ENCODE measurements around the gene SIPA1L3. TPM values are rescaled to one million over a fixed set of nuclear protein-coding genes. Genes with fewer than 3 reads are reported as not detected.

SIPA1L3 gene
- total and polyA plus RNA-seq, 2 of the 13 experiments (the other 11 are each of a cell fraction or from before 2014, with no cell fraction given) = 5.5 to 7.7 TPM

DNA sequence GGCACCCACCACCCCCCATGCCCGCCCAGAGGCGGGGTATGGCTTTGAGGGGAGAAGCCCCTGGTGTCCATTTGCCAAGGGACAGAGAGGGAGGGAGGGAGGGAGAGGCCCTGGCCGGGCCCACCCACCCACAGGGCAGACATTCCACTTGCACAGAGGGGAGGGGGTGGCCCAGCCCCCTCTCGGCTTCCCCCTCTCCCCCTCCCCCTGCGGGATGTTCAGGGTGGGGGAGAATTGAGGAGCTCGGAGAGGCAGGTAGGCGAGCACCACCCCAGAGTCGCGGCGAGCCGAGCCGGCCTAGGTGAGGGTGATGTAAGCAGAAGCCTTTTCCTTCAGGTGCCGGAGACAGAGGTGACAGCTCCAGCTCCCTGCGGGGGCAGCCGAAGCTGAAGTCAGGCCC lies 304.8 kb downstream of the SIPA1L3 start:
- ATAC-seq (no peak), DNase-seq (ENCODE audit: low spot score) (no peak), FAIRE-seq (no peak)
- H3K27ac ChIP-seq (ENCODE audit: extremely low read length, insufficient read depth, low read length) = no peak overlapping the region
- H3K27me3 ChIP-seq (ENCODE audit: control insufficient read depth in 1 of 2, insufficient read depth in 2 of 2, low read length in 2 of 2) = no peaks in the 10 kb centered on the region
- no peak overlapping the region for H3K4me2 ChIP-seq (ENCODE audit: low read depth, low read length)
- H3K4me1 ChIP-seq (ENCODE audit: insufficient read depth, low read length) = no peaks in the 10 kb centered on the region
- CTCF ChIA-PET (ENCODE audit: low intra/inter-chr PET ratio, low total read pairs) = no interaction called here
- H2AFZ ChIP-seq (ENCODE audit: low read length) = no peak overlapping the region
- intact Hi-C loops (cut with micrococcal nuclease; ENCODE audit: unreplicated experiment) = no loop called here
- H3K79me2 ChIP-seq (ENCODE audit: insufficient read depth, low read length) = no peaks in the 10 kb centered on the region
- no peaks in the 10 kb centered on the region for H4K20me1 ChIP-seq (ENCODE audit: insufficient read depth, low read length)
- TF ChIP-seq ZNF232 (CRISPR knock-in tag; IDR thresholded peaks at IDR 0.05; ENCODE audit: borderline replicate concordance) = no peak
- H3K4me3 ChIP-seq (replicated peaks in 1 of 3; ENCODE audit: insufficient read depth in 1 of 3, low read depth in 2 of 3, low read length in 3 of 3) = no peak overlapping the region
- WGBS (ENCODE audit: low lambda C conversion rate) = 75% methylated on average over 4 of the region's 15 CpGs
- no TSS peak for BruUV-seq (replicated peaks)
- no peaks in the 10 kb centered on the region for H3K36me3 ChIP-seq (replicated peaks in 1 of 2; ENCODE audit: control insufficient read depth in 1 of 2, insufficient read depth in 2 of 2, low read length in 2 of 2)
- in situ Hi-C loops (cut with HindIII; ENCODE audit: extremely low pct_ligation_motif_present, low pct_unique_long_range_greater_than_20kb) = no loop called here
- POLR2A ChIA-PET = no interaction called here
- H3K9ac ChIP-seq (ENCODE audit: insufficient read depth, low read depth, low read length) = no peak overlapping the region
- no peaks in the 10 kb centered on the region for H3K9me3 ChIP-seq (ENCODE audit: low read length)

- FAIRE-seq = no peak
- TF ChIP-seq MYPOP (CRISPR knock-in tag; IDR thresholded peaks at IDR 0.05) = no peak
- TF ChIP-seq, protein P1, sequence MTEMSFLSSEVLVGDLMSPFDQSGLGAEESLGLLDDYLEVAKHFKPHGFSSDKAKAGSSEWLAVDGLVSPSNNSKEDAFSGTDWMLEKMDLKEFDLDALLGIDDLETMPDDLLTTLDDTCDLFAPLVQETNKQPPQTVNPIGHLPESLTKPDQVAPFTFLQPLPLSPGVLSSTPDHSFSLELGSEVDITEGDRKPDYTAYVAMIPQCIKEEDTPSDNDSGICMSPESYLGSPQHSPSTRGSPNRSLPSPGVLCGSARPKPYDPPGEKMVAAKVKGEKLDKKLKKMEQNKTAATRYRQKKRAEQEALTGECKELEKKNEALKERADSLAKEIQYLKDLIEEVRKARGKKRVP (CRISPR knock-in tag; IDR thresholded peaks at IDR 0.05) = no peak
- TF ChIP-seq, protein P2, sequence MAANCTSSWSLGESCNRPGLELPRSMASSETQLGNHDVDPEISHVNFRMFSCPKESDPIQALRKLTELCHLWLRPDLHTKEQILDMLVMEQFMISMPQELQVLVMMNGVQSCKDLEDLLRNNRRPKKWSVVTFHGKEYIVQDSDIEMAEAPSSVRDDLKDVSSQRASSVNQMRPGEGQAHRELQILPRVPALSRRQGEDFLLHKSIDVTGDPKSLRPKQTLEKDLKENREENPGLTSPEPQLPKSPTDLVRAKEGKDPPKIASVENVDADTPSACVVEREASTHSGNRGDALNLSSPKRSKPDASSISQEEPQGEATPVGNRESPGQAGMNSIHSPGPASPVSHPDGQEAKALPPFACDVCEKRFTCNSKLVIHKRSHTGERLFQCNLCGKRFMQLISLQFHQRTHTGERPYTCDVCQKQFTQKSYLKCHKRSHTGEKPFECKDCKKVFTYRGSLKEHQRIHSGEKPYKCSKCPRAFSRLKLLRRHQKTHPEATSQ (CRISPR knock-in tag; IDR thresholded peaks at IDR 0.05; ENCODE audit: borderline replicate concordance) = no peak
- no peak for TF ChIP-seq PTBP1 (IDR thresholded peaks at IDR 0.05; ENCODE audit: low read depth, low read length, poor library complexity, severe bottlenecking)
- TF ChIP-seq RXRA (CRISPR knock-in tag; IDR thresholded peaks at IDR 0.05) = no peak
- no peak for TF ChIP-seq HNF4A (CRISPR knock-in tag; IDR thresholded peaks at IDR 0.05)
- TF ChIP-seq CBX2 (IDR thresholded peaks at IDR 0.05; ENCODE audit: low read depth, low read length) = no peak
- no peak for TF ChIP-seq CBX2 (CRISPR knock-in tag; IDR thresholded peaks at IDR 0.05; ENCODE audit: low read depth)
- no peak for TF ChIP-seq ZZZ3 (CRISPR knock-in tag; IDR thresholded peaks at IDR 0.05; ENCODE audit: borderline replicate concordance)
- TF ChIP-seq, protein P3, sequence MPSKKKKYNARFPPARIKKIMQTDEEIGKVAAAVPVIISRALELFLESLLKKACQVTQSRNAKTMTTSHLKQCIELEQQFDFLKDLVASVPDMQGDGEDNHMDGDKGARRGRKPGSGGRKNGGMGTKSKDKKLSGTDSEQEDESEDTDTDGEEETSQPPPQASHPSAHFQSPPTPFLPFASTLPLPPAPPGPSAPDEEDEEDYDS (CRISPR knock-in tag; IDR thresholded peaks at IDR 0.05) = no peak
- no peak for TF ChIP-seq KDM5B (CRISPR knock-in tag; IDR thresholded peaks at IDR 0.05; ENCODE audit: borderline replicate concordance)
- no peak for TF ChIP-seq ZNF775 (CRISPR knock-in tag; IDR thresholded peaks at IDR 0.05; ENCODE audit: borderline replicate concordance)
- TF ChIP-seq ATF7-NPFF (CRISPR knock-in tag; IDR thresholded peaks at IDR 0.05; ENCODE audit: low read depth) = no peak
- TF ChIP-seq TSC22D2 (CRISPR knock-in tag; IDR thresholded peaks at IDR 0.05; ENCODE audit: borderline replicate concordance) = no peak
- TF ChIP-seq ZFX (CRISPR knock-in tag; IDR thresholded peaks at IDR 0.05; ENCODE audit: low read depth) = no peak
Measured at GRCh38 chr19:38213469-38213868, 306.5 kb downstream of the SIPA1L3 start.

More at GRCh38 chr19:38213469-38213868, 306.5 kb downstream of the SIPA1L3 start:
- no peaks in the 10 kb centered on the region for H3K27me3 ChIP-seq (ENCODE audit: control insufficient read depth in 1 of 2, insufficient read depth in 2 of 2, low read length in 2 of 2)
- in situ Hi-C loops (cut with HindIII; ENCODE audit: extremely low pct_ligation_motif_present, low pct_unique_long_range_greater_than_20kb) = no loop called here
- H3K4me1 ChIP-seq (ENCODE audit: insufficient read depth, low read length) = no peaks in the 10 kb centered on the region
- no peak overlapping the region for H3K27ac ChIP-seq (ENCODE audit: extremely low read length, insufficient read depth, low read length)
- 97% methylated on average over 12 of the region's 23 CpGs for WGBS (ENCODE audit: low lambda C conversion rate)
- DNase-seq (ENCODE audit: low spot score) = no peak
- H3K9me3 ChIP-seq (ENCODE audit: low read length) = no peaks in the 10 kb centered on the region
- no peak overlapping the region for H3K4me2 ChIP-seq (ENCODE audit: low read depth, low read length)
- ChIA-PET POLR2A (interaction anchor here (0.6 kb wide), 1 partner anchor 12 kb away, joined by 3 read pairs; no protein-coding TSS in a partner anchor), CTCF (ENCODE audit: low intra/inter-chr PET ratio, low total read pairs) (no interaction called here)
- no peak overlapping the region for H3K4me3 ChIP-seq (replicated peaks in 1 of 3; ENCODE audit: insufficient read depth in 1 of 3, low read depth in 2 of 3, low read length in 3 of 3)
- no peaks in the 10 kb centered on the region for H4K20me1 ChIP-seq (ENCODE audit: insufficient read depth, low read length)
- no TSS peak for BruUV-seq (replicated peaks)
- no peaks in the 10 kb centered on the region for H3K79me2 ChIP-seq (ENCODE audit: insufficient read depth, low read length)
- H3K36me3 ChIP-seq (replicated peaks in 1 of 2; ENCODE audit: control insufficient read depth in 1 of 2, insufficient read depth in 2 of 2, low read length in 2 of 2) = no peaks in the 10 kb centered on the region
- ATAC-seq = no peak
- intact Hi-C loops (cut with micrococcal nuclease; ENCODE audit: unreplicated experiment) = no loop called here
- no peak overlapping the region for H3K9ac ChIP-seq (ENCODE audit: insufficient read depth, low read depth, low read length)
- no peak overlapping the region for H2AFZ ChIP-seq (ENCODE audit: low read length)
